Erythroblast (primary cell): ENCODE measurements around the gene MAP4K1.

Source experiments
- GATA1 ChIP-seq: IDR thresholded peaks from 2 replicates; pipeline ENCODE4 v1.6.1; 2011; ENCODE audit warnings: low read depth, mild to moderate bottlenecking, control low read depth, low read length, moderate library complexity
- POLR2A ChIP-seq: IDR thresholded peaks from 2 replicates; pipeline ENCODE4 v1.6.1; 2011; ENCODE audit warnings: mild to moderate bottlenecking, low read length

DNA sequence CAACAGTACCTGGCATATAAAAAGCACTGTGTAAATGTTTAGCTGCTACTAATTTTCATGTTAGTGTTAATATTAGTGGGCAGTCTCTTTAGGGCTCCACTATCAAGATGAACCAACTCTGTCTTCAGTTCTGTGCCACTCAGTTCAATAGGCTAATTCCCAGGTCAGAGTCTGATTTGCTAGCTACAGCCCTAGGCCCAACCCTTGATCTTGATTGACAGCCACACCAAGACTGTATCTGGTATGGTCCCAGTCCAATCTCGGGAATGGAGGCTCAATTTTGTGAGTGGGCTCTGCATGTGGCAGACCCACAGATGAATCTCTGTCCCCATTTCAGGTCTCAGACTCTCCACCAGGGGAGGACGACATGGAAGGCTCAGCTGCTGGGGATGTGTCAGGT, 46.1 kb downstream of the MAP4K1 start:
- no peak for TF ChIP-seq POLR2A
- TF ChIP-seq GATA1 = no peak
